ENCODE results near the gene NAB1.

DNA sequence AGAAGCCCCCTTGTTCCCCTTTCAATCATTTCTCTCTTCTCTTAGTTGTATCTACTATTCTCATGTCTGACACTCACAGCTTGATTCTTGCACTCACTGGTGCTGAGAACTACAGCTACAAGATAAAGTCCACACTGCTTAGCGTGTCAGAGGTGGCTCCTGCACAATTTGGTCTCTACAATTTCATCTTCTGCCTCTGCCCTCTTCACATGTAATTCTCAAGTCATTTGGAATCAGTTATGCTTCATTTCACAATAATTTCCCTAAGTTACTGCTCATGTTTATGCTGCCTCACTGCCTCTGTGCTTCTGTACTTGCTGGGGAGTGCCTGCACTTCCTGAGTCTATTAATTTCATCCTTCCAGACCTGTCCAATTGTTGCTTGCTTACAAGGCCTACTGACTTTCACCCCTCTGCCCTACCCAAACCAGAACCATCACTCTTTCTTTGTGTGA, 11.6 kb upstream of the NAB1 start:
- TF ChIP-seq, protein P1, sequence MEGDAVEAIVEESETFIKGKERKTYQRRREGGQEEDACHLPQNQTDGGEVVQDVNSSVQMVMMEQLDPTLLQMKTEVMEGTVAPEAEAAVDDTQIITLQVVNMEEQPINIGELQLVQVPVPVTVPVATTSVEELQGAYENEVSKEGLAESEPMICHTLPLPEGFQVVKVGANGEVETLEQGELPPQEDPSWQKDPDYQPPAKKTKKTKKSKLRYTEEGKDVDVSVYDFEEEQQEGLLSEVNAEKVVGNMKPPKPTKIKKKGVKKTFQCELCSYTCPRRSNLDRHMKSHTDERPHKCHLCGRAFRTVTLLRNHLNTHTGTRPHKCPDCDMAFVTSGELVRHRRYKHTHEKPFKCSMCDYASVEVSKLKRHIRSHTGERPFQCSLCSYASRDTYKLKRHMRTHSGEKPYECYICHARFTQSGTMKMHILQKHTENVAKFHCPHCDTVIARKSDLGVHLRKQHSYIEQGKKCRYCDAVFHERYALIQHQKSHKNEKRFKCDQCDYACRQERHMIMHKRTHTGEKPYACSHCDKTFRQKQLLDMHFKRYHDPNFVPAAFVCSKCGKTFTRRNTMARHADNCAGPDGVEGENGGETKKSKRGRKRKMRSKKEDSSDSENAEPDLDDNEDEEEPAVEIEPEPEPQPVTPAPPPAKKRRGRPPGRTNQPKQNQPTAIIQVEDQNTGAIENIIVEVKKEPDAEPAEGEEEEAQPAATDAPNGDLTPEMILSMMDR (IDR thresholded peaks at IDR 0.05), result no peak
- TF ChIP-seq POLR2A (IDR thresholded peaks at IDR 0.05), result no peak

Data from tibial nerve (tissue), 3 donors.